ENCODE data around the gene HOXD9.

Gene HOXD9

GRCh38 chr2:176110415-176111308 lies 11.9 kb upstream of the HOXD9 start:
- DNase-seq (ENCODE audit: low read depth, low spot score) = no peak

DNA sequence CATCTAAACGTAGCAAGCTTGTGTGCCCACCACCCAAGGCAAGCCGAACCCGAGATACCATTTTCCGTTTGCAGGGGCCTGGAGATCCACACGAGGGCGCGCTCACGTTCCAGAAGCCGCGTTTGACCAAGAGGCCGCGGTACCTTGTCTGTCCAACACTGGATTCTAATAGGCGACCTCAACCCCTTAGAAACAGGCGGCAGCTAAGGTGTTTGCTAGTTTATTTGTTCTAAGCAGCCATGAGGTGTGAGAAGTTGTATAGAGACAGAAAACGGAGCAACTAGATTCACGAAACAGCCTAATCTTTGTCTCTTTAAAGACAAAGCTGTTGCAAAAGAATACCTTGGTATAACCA lies 11.2 kb upstream of the HOXD9 start:
- no peak for DNase-seq (ENCODE audit: low read depth, low spot score)

GRCh38 chr2:176111846-176112374 lies 10.6 kb upstream of the HOXD9 start:
- DNase-seq (ENCODE audit: low read depth, low spot score) = no peak

- no peak for DNase-seq (ENCODE audit: low read depth, low spot score)
Observed at GRCh38 chr2:176112375-176113302, 9.9 kb upstream of the HOXD9 start.

DNA sequence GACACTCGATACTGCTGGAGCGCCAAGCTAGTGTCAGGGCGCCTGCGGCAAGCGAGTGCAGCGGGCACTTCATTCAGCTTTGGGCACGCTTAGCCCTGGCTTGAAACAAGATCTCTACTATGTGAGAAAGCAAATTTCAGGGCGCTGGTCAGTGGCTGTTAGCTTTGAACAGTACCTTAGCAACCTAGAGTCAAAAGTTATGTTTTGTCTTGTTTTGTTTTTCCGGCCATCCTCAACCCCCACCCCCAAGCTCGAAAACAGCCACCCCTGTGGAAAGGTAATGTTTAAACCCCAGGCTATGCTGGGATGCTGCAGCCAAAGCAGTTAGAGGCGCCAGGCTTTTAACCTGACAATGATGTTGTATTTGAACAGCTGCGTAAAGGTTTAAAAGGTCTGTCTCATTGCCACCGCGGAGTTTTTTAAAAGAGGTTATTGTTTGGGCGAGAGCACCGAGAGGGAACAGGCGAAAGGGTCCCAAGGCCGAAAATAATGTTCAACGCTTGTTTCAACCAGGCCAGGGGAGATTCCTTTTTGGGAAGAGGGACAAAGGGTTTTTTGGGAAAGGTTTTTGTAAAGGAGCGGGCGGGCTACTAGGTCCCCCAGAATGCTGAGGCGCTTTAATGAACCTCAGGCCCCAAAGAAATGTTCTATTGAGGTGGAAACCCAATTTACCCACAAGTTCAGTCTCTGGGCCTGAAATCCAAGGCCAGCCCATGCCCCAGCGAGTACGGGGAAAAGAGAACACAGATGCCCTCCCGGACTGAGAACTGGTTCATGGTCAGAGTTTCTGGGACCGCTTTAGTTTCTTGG lies 8.2 kb upstream of the HOXD9 start:
- DNase-seq (ENCODE audit: low read depth, low spot score) = no peak

- DNase-seq (ENCODE audit: low read depth, low spot score) = no peak
Observed at GRCh38 chr2:176114930-176115625, 7.4 kb upstream of the HOXD9 start.

- no peak for DNase-seq (ENCODE audit: low read depth, low spot score)
Observed at GRCh38 chr2:176115883-176116813, 6.4 kb upstream of the HOXD9 start, which contains the start of gene HOXD10. Gene HOXD10 (plus strand): TSS chr2:176116778. CDS start chr2:176116834, 56 bp downstream.

- no peak for DNase-seq (ENCODE audit: low read depth, low spot score)
Observed at GRCh38 chr2:176117162-176117822, 5.2 kb upstream of the HOXD9 start.

GRCh38 chr2:176117823-176118371 lies 4.6 kb upstream of the HOXD9 start:
- no peak for DNase-seq (ENCODE audit: low read depth, low spot score)

DNA sequence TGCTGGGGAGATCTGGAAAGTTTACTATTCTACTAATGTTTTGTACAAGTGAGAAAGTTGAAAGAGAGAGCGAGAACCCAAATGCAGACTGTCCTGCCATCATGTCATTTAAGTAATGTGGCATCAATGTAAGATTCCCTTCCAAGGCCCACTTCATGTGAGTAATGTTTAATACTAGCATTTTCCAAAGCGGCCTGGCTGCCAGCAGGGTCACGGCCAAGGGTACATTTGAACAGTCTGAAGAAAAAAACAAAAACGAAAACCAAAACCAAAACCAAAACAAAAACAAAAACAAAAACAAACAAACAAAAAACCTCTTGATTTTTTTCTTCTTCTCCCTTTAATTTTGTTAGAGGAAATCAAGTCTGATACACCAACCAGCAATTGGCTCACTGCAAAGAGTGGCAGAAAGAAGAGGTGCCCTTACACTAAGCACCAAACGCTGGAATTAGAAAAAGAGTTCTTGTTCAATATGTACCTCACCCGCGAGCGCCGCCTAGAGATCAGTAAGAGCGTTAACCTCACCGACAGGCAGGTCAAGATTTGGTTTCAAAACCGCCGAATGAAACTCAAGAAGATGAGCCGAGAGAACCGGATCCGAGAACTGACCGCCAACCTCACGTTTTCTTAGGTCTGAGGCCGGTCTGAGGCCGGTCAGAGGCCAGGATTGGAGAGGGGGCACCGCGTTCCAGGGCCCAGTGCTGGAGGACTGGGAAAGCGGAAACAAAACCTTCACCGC lies 3.7 kb upstream of the HOXD9 start:
- DNase-seq (ENCODE audit: low read depth, low spot score) = no peak

DNA sequence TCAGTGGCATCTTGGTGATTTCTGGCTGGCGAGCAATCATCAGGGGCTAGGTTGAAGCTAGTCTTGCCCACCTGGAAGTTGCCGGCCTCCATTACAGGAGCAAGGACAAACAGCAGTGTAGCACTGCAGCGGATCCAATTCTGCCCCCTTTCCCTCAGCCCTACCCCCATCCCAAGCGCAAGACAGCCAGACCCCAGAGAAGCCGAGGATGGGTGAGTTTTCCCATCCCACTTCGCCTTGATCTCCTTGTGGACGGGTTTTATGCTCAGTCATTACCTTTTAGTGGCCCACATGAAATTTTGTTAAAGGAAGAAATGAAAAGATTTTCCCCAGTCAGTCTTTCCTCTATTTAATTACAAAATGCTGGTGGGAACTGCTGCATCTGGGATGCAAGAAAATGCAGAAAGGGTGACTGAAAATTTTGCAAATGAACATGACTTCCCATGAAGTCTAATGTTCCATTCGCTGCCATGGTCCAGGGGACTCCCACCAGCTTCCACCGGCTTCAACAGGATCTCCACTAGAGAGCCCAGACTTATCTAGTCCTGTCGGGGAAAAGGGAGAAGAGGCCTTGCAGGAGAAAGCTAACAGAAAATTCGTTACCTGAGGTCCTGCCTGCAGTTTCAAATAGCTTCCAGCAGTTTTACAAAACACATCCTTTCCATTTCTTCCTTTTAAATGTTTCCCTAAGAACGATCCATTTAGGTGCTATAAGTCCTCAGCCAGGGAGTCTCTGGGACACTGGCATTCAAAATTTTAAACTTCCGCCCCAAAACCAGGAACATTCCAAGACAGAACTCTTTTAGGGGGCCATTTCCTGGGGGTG lies 1.9 kb upstream of the HOXD9 start:
- DNase-seq (ENCODE audit: low read depth, low spot score) = no peak

DNA sequence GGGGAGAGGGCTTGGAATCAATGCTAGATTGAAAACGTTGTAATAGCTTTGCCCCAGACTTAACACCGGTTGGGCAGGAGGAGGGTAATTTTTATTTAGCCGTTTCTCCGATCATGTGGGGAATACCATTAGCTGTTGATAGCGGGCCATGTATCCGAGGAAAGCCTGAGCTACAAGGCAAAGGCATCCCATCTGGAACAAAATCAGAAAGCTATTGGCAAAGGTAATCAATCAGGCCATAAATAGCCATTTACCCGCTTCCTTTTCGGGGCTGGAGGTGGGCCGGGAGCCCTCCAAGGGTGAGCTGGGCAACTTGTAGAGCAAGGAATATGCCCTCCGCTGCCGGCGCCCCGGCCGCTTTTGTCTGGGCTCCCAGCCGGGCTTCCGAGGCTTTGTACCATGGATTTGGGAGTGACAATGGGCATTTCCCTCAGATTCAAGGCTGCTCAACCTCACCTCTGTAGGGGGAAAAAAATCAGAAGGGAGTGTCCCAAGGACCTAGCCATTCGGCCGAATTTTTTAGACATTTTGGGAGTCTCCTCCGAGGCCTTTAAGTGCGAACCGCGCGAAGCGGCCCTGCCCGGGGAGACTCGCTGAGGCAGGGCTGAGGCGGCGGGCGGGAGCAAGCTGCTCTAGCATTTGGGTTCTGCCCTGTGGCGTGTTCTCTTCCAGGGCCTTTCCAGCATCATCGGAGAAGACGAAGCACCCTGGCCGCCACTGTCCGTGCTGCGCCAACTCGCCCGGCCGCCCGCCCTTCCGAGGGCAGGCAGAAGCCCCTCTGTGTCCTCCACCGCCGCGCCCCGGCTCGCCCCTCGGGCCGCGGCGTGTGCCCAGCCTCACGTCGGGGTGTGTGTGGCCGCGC lies 1.1 kb upstream of the HOXD9 start:
- DNase-seq (ENCODE audit: low read depth, low spot score) = no peak

- no peak for DNase-seq (ENCODE audit: low read depth, low spot score)
Observed at GRCh38 chr2:176122052-176122682, 352 bp upstream of the HOXD9 start.

DNA sequence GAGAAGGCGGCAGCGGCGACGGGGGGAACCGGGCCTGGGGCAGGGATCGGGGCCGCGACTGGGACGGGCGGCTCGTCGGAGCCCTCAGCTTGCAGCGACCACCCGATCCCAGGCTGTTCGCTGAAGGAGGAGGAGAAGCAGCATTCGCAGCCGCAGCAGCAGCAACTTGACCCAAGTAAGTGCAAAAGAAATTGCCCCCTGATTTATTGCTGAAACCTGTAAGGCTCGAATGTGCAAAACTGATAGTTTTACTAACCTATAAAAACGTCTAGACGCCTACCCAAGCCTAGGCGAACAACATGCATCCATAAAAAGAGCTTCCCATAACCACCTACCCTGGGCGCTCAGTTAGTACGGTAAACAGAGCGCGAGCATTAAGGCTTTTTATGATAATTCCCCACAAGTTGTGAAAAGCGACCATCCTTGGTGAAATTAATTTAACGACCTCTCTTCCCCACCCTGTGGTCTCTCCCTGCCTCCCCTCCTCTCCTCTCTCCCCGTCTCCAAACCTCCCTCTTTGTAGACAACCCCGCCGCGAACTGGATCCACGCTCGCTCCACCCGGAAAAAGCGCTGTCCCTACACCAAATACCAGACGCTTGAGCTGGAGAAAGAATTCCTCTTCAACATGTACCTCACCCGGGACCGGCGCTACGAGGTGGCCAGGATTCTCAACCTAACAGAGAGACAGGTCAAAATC lies 1.0 kb downstream of the HOXD9 start:
- no peak for DNase-seq (ENCODE audit: low read depth, low spot score)

All from brain pericyte (primary cell).